A204.1 (cell line): Measurements from ENCODE around the gene PIGC.
"Not testable (repeated sequence)": the region's sequence is repeated elsewhere in the genome, so short reads cannot be mapped to it uniquely, and the experiment has no call there.

Experiments
- FAIRE-seq: peaks from 2 replicates; lab custom pipeline; 2012; peaks lifted over from hg19 to GRCh38; lab: Jason Lieb, UNC

Gene PIGC

GRCh38 chr1:172466795-172467407 is 23.0 kb upstream of the PIGC start:
- no peak for FAIRE-seq

GRCh38 chr1:172465617-172466016 is 21.7 kb upstream of the PIGC start:
- FAIRE-seq: no peak

GRCh38 chr1:172460887-172461315 is 17.0 kb upstream of the PIGC start:
- no peak for FAIRE-seq

- no peak for FAIRE-seq
Measured at GRCh38 chr1:172460177-172460576, 16.3 kb upstream of the PIGC start.

- no peak for FAIRE-seq
Measured at GRCh38 chr1:172457479-172458130, 13.7 kb upstream of the PIGC start.

- FAIRE-seq: no peak
Measured at GRCh38 chr1:172456344-172456769, 12.5 kb upstream of the PIGC start.

GRCh38 chr1:172455451-172455850 is 11.6 kb upstream of the PIGC start:
- FAIRE-seq: no peak

- no peak for FAIRE-seq
Measured at GRCh38 chr1:172453607-172454006, 9.7 kb upstream of the PIGC start.

- no peak for FAIRE-seq
Measured at GRCh38 chr1:172453153-172453545, 9.3 kb upstream of the PIGC start.

- FAIRE-seq: no peak
Measured at GRCh38 chr1:172452536-172453152, 8.8 kb upstream of the PIGC start.

GRCh38 chr1:172451002-172451443 is 7.2 kb upstream of the PIGC start:
- no peak for FAIRE-seq

- FAIRE-seq: no peak
Measured at GRCh38 chr1:172450524-172450885, 6.6 kb upstream of the PIGC start.

GRCh38 chr1:172449585-172450523 is 6.0 kb upstream of the PIGC start:
- FAIRE-seq: no peak

- no peak for FAIRE-seq
Measured at GRCh38 chr1:172448995-172449584, 5.2 kb upstream of the PIGC start.

- no peak for FAIRE-seq
Measured at GRCh38 chr1:172447641-172448040, 3.8 kb upstream of the PIGC start.

GRCh38 chr1:172446547-172446946 is 2.7 kb upstream of the PIGC start:
- no peak for FAIRE-seq

GRCh38 chr1:172442843-172443565 is 865 bp downstream of the PIGC start:
- FAIRE-seq: no peak

GRCh38 chr1:172442404-172442803 is 1.5 kb downstream of the PIGC start:
- FAIRE-seq: no peak

GRCh38 chr1:172437183-172437582 is 6.7 kb downstream of the PIGC start:
- FAIRE-seq: not testable (repeated sequence)

GRCh38 chr1:172431721-172432192 is 12.1 kb downstream of the PIGC start:
- no peak for FAIRE-seq

- no peak for FAIRE-seq
Measured at GRCh38 chr1:172431204-172431603, 12.7 kb downstream of the PIGC start.

GRCh38 chr1:172430128-172430454 is 13.8 kb downstream of the PIGC start:
- no peak for FAIRE-seq
